ENCODE measurements around the gene CAPN10.
A peak's percentile ranks its signal among the peaks of the same experiment; 100 is the strongest.

DNA sequence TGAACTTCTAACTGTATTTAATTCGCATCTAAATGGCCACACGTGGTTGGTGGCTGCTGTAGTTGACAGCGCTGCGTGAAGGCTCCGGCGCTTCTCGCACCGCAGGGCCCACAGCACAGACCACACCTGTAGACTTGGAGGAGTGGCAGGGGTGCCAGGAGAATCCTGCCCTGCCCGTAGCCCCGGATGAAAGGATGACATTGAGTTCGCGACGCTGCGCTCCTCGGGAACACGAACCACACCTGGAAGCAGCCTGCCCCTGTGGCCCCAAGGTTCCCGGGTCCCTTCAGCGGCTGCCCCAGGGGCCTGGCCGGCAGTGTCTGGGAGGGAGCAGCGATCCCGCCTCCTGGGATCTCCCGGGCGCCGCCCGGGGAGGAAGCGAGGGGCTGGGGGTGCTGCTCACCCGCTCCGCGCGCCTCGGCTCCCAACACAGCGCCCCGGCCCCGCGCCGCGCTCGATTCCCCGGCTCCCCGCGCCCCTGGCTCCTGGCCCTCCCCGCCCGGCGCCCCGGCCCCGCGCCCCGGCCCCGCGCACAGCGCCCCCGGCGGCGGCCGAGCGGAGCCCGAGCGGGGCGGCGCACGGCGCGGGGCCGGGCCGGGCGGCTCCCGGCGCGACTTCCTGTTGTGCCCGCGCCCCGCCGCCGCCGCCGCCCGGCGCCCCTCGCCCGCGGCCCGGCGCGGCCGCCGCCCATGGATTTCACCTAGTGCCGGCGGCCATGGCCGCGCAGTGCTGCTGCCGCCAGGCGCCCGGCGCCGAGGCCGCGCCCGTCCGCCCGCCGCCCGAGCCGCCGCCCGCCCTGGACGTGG is 18.5 kb upstream of the CAPN10 start, which contains the start of gene RNPEPL1:
- TF ChIP-seq, protein P1, sequence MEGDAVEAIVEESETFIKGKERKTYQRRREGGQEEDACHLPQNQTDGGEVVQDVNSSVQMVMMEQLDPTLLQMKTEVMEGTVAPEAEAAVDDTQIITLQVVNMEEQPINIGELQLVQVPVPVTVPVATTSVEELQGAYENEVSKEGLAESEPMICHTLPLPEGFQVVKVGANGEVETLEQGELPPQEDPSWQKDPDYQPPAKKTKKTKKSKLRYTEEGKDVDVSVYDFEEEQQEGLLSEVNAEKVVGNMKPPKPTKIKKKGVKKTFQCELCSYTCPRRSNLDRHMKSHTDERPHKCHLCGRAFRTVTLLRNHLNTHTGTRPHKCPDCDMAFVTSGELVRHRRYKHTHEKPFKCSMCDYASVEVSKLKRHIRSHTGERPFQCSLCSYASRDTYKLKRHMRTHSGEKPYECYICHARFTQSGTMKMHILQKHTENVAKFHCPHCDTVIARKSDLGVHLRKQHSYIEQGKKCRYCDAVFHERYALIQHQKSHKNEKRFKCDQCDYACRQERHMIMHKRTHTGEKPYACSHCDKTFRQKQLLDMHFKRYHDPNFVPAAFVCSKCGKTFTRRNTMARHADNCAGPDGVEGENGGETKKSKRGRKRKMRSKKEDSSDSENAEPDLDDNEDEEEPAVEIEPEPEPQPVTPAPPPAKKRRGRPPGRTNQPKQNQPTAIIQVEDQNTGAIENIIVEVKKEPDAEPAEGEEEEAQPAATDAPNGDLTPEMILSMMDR (IDR thresholded peaks at IDR 0.05), result peak in 1 of 6 experiments; percentile 18
- TF ChIP-seq POLR2A (IDR thresholded peaks at IDR 0.05), result peak in 1 of 4 donors; percentile 20
